ENCODE measurements around the gene SOX13.
A peak's percentile ranks its signal among the peaks of the same experiment; 100 is the strongest.

SOX13 gene

DNA sequence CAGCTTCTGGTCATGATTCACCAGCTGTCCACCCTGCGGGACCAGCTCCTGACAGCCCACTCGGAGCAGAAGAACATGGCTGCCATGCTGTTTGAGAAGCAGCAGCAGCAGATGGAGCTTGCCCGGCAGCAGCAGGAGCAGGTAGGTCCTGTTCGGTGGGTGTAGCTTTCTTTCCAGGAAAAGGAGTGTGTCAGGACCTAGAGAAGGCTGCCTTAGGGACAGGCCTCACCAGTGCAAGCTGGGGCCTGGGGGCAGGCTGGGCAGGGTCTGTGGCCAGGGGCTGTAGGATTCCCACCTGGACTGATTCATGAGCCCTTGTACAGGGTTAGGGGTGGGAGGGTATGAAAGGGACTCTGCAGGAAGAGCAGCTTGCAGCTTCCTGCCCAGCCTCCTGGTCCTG lies 43.6 kb downstream of the SOX13 start:
- no peak for TF ChIP-seq CTCF (IDR thresholded peaks at IDR 0.05; ENCODE audit: low read depth, low read length)
- H3K4me3 ChIP-seq (ENCODE audit: low read depth, low read length): no peak overlapping the region

GRCh38 chr1:204121840-204122555 lies 49.1 kb downstream of the SOX13 start:
- no peak for TF ChIP-seq CTCF (IDR thresholded peaks at IDR 0.05; ENCODE audit: low read depth, low read length)
- no peak overlapping the region for H3K4me3 ChIP-seq (ENCODE audit: low read depth, low read length)

DNA sequence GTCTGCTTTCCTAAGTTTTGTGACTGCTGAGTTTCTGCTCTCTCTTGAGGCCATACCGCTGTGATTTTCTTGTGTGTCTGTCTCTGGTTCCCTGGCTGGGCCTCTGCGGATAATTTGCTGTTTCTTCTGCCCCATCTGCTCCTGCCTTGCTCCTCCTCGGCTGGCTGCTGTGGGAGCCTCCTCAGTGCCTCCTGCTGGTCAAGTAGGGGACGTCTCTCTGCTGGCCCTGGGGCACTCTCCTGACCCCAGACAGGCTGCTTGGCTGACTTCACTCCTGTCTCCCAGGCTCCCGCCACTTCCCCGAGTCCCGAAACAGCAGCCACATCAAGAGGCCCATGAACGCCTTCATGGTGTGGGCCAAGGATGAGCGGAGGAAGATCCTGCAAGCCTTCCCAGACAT lies 50.5 kb downstream of the SOX13 start:
- H3K4me3 ChIP-seq (ENCODE audit: low read depth, low read length): no peak overlapping the region
- TF ChIP-seq CTCF (IDR thresholded peaks at IDR 0.05; ENCODE audit: low read depth, low read length): peak; percentile 24; the same call in 1 of the 2 replicates

- TF ChIP-seq CTCF (IDR thresholded peaks at IDR 0.05; ENCODE audit: low read depth, low read length): no peak
- H3K4me3 ChIP-seq (ENCODE audit: low read depth, low read length): no peak overlapping the region
Measured at GRCh38 chr1:204124639-204125038, 51.7 kb downstream of the SOX13 start.

DNA sequence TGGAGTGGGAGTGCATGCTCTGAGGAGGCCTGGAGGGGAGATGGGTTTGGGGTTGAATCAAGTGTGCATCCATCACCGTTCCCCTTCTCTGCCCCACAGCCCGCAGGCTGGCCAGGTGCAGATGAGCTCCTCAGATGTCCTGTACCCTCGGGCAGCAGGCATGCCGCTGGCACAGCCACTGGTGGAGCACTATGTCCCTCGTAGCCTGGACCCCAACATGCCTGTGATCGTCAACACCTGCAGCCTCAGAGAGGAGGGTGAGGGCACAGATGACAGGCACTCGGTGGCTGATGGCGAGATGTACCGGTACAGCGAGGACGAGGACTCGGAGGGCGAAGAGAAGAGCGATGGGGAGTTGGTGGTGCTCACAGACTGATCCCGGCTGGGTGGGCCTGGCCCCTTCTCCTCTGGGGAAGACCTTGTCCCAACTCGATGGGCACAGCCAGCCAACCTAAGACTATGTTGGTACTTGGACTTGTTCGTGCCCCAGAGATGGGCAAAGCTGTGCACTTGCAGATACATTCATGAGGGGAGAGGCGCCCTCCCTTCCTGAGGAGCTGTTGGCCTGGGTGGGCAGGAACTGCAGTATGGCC lies 52.9 kb downstream of the SOX13 start:
- no peak for TF ChIP-seq CTCF (IDR thresholded peaks at IDR 0.05; ENCODE audit: low read depth, low read length)

DNA sequence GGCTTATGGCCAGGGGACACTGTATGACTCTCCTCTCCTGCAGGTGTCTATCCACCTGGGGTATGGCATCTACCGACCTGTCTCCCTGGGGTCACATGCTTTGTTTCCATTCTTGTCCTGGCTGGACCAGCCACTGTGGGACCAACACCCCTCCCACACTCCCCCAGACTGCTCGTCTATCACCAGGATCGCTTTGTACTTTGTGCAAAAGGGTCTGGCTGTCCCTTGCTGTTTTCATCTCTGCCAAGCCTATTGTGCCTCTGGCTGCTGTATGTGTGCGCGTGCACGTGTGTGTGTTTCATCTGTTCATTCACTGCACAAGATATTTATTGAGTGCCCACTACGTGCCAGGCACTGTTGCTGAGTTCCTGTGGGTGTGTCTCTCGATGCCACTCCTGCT lies 53.5 kb downstream of the SOX13 start:
- TF ChIP-seq CTCF (IDR thresholded peaks at IDR 0.05; ENCODE audit: low read depth, low read length): no peak
- no peak overlapping the region for H3K4me3 ChIP-seq (ENCODE audit: low read depth, low read length)

More for the DNA sequence above, 52.9 kb downstream of the SOX13 start:
- H3K4me3 ChIP-seq (ENCODE audit: low read depth, low read length): no peak overlapping the region

DNA sequence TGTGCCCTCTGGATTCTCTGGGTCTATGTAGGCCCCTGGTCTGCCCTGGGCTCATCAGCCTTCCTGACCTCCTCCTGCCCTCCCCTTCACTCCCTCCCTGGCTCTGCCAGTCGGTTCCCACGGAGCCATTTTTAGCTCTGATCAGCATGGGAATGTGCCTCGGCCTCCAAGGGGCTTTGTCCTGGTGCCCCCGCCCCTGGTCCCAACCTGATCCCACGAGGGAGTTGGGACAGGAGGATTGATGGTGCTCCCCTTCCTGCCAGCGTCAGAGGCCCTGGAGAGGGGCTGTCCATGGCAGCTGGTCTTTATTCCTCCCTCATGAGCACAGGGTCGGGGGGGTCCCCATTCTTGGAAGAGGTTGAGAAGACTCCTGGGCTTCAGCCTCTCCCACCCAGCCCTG lies 54.0 kb downstream of the SOX13 start:
- H3K4me3 ChIP-seq (ENCODE audit: low read depth, low read length): no peak overlapping the region
- TF ChIP-seq CTCF (IDR thresholded peaks at IDR 0.05; ENCODE audit: low read depth, low read length): no peak

Measured in WI38 (cell line).